Astrocyte (in vitro differentiated cells and primary cell): Measurements from ENCODE around the gene BCL2. TPM values are rescaled to one million over a fixed set of nuclear protein-coding genes. Genes with fewer than 3 reads are reported as not detected.

ENCODE experiments used
- DNase-seq: peaks from one replicate; pipeline ENCODE4 v3.0.0-alpha.2; 2010; ENCODE audit warnings: low read depth
- FAIRE-seq: peaks from 2 replicates; lab custom pipeline; 2011; peaks lifted over from hg19 to GRCh38; lab: Jason Lieb, UNC
- H2AFZ ChIP-seq: 2 replicates; pipeline ENCODE4 v1.6.0; 2012; ENCODE audit warnings: low read depth, low read length, inconsistent platforms
- H3K27ac ChIP-seq: 2 replicates; pipeline ENCODE4 v1.5.1; 2011; ENCODE audit warnings: low read depth, low read length, inconsistent platforms
- H3K27me3 ChIP-seq: 2 replicates; pipeline ENCODE4 v1.6.0; 2011; ENCODE audit warnings: low read length, inconsistent platforms; ENCODE audit not compliant: insufficient read depth
- H3K36me3 ChIP-seq: 2 replicates; pipeline ENCODE4 v1.5.1; 2011; ENCODE audit warnings: low read length, inconsistent platforms; ENCODE audit not compliant: insufficient read depth
- H3K4me1 ChIP-seq: 2 replicates; pipeline ENCODE4 v1.5.1; 2011; ENCODE audit warnings: low read length, inconsistent platforms; ENCODE audit not compliant: insufficient read depth
- H3K4me2 ChIP-seq: 2 replicates; pipeline ENCODE4 v1.6.0; 2012; ENCODE audit warnings: low read length, inconsistent platforms
- H3K4me3 ChIP-seq: 2 replicates; pipeline ENCODE4 v1.5.1; 2011; ENCODE audit warnings: low read depth, mild to moderate bottlenecking, low read length, inconsistent platforms; ENCODE audit not compliant: insufficient read depth
- H3K79me2 ChIP-seq: 2 replicates; pipeline ENCODE4 v1.6.0; 2012; ENCODE audit warnings: mild to moderate bottlenecking, low read length, inconsistent platforms; ENCODE audit not compliant: insufficient read depth
- H3K9ac ChIP-seq: 2 replicates; pipeline ENCODE4 v1.6.0; 2012; ENCODE audit warnings: mild to moderate bottlenecking, low read length, inconsistent platforms
- H3K9me3 ChIP-seq: 2 replicates; pipeline ENCODE4 v1.5.1; 2012; ENCODE audit warnings: low read depth, mild to moderate bottlenecking, low read length, inconsistent platforms; ENCODE audit not compliant: insufficient read depth
- H4K20me1 ChIP-seq: 2 replicates; pipeline ENCODE4 v1.6.0; 2012; ENCODE audit warnings: low read length, inconsistent platforms; ENCODE audit not compliant: insufficient read depth
- H3K27ac Mint-ChIP-seq: one replicate; pipeline ENCODE4 v1.8.0; 2021; ENCODE audit warnings: mild to moderate bottlenecking, mixed read lengths; ENCODE audit not compliant: unreplicated experiment
- H3K27me3 Mint-ChIP-seq: one replicate; pipeline ENCODE4 v1.8.0; 2021; ENCODE audit warnings: low read depth, mixed read lengths; ENCODE audit not compliant: unreplicated experiment
- H3K36me3 Mint-ChIP-seq: one replicate; pipeline ENCODE4 v1.8.0; 2021; ENCODE audit warnings: low read depth, mixed read lengths; ENCODE audit not compliant: unreplicated experiment
- H3K4me1 Mint-ChIP-seq: one replicate; pipeline ENCODE4 v1.8.0; 2021; ENCODE audit warnings: low read depth, mixed read lengths; ENCODE audit not compliant: unreplicated experiment
- H3K4me3 Mint-ChIP-seq: one replicate; pipeline ENCODE4 v1.8.0; 2021; ENCODE audit warnings: mild to moderate bottlenecking, moderate library complexity, mixed read lengths; ENCODE audit not compliant: unreplicated experiment
- H3K9me3 Mint-ChIP-seq: one replicate; pipeline ENCODE4 v1.8.0; 2021; ENCODE audit warnings: mild to moderate bottlenecking, mixed read lengths; ENCODE audit not compliant: unreplicated experiment
- EZH2 ChIP-seq: IDR thresholded peaks from 2 replicates; pipeline ENCODE4 v1.6.1; 2012; ENCODE audit warnings: mild to moderate bottlenecking, low read length, inconsistent platforms; ENCODE audit not compliant: insufficient read depth
- total RNA-seq: library from RNA; stranded (reverse); gene quantifications from 2 replicates; pipeline ENCODE4 v1.2.1, GENCODE V29; 2021
- TF ChIP-seq, protein P1 (sequence below): IDR thresholded peaks from 2 replicates; pipeline ENCODE4 v1.5.1; 2011; ENCODE audit warnings: low read depth, mild to moderate bottlenecking, inconsistent platforms, low read length, moderate library complexity; ENCODE audit not compliant: insufficient read depth

BCL2 gene
- total RNA-seq, 1 donor from 2014 or later = 1.7 TPM

DNA sequence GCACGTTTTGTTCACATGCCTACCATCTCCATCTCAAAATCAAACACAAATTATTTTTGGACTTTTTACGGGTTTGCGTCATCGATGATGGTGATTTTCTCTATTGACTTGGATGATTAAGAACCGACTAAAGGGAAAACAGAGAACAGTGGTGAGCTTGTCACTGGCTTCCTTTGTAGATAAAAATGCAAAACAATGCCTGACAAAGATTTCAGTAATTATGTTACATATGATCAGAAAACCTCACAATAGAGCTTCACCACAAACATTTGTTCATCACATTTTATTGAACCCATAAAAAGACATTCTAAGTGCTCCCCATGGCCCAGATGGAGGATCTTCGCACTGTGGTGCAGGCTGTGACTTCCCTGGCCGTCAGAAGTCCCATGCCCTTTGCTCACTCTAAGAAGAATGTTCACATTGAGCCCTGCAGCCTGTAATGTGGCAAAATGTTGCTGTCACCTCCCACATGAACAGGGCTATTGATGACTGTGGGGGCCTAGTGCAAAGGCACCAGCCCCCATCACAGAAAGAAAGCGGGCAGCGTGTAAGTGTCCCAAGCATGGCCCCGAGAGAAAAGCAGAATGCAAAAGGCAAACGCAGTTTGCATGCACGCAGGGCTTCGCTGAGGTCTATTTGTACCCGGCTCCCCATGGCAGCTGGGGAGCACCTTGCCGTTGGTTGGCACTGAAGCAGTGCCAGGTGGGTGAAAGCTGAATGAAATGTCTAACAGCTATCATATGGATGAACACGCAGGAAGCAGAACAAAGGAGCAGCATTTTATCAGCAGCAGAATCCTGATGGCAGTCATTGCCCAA lies 60.6 kb downstream of the BCL2 start:
- H3K4me1 Mint-ChIP-seq = peaks cover 1% of the 10 kb centered on the region
- no peak overlapping the region for H3K4me2 ChIP-seq
- FAIRE-seq = peak; percentile 9
- H2AFZ ChIP-seq = no peak overlapping the region
- H3K27ac ChIP-seq = no peak overlapping the region
- no peak for TF ChIP-seq EZH2
- TF ChIP-seq, protein P1, sequence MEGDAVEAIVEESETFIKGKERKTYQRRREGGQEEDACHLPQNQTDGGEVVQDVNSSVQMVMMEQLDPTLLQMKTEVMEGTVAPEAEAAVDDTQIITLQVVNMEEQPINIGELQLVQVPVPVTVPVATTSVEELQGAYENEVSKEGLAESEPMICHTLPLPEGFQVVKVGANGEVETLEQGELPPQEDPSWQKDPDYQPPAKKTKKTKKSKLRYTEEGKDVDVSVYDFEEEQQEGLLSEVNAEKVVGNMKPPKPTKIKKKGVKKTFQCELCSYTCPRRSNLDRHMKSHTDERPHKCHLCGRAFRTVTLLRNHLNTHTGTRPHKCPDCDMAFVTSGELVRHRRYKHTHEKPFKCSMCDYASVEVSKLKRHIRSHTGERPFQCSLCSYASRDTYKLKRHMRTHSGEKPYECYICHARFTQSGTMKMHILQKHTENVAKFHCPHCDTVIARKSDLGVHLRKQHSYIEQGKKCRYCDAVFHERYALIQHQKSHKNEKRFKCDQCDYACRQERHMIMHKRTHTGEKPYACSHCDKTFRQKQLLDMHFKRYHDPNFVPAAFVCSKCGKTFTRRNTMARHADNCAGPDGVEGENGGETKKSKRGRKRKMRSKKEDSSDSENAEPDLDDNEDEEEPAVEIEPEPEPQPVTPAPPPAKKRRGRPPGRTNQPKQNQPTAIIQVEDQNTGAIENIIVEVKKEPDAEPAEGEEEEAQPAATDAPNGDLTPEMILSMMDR = no peak
- H3K36me3 ChIP-seq = no peaks in the 10 kb centered on the region
- no peaks in the 10 kb centered on the region for H3K27me3 ChIP-seq
- H3K79me2 ChIP-seq = no peaks in the 10 kb centered on the region
- no peak overlapping the region for H3K4me3 ChIP-seq
- H3K36me3 Mint-ChIP-seq = no peaks in the 10 kb centered on the region
- DNase-seq = no peak
- no peak overlapping the region for H3K4me3 Mint-ChIP-seq
- H3K9me3 ChIP-seq = no peaks in the 10 kb centered on the region
- H3K27ac Mint-ChIP-seq = no peak overlapping the region
- H3K9ac ChIP-seq = no peak overlapping the region
- no peaks in the 10 kb centered on the region for H4K20me1 ChIP-seq
- peaks cover 3% of the 10 kb centered on the region for H3K27me3 Mint-ChIP-seq
- H3K9me3 Mint-ChIP-seq = no peaks in the 10 kb centered on the region
- H3K4me1 ChIP-seq = no peaks in the 10 kb centered on the region

DNA sequence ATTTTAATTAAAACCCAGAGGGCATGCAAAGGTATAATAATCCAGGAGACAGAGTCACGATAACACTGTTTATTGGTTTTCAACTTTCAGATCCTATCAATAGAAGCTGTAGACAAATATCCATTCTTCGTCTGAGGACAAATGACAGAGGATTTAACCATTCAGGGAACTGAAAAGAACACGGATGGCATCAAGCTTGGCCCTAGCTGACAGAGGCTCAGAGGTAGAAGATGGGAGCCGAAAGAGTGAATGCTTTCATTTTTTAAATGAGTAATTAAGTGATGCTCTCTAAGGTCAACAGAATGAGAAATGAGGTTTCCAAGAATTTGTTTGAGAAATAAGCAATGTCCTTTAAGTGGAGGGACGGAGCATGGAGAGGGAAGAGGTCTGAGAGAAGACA lies 62.1 kb downstream of the BCL2 start:
- FAIRE-seq (no peak), DNase-seq (no peak)
- H3K9ac ChIP-seq = no peak overlapping the region
- no peak overlapping the region for H3K4me3 Mint-ChIP-seq
- no peaks in the 10 kb centered on the region for H3K79me2 ChIP-seq
- H4K20me1 ChIP-seq = no peaks in the 10 kb centered on the region
- no peak overlapping the region for H3K27ac ChIP-seq
- no peak overlapping the region for H3K27ac Mint-ChIP-seq
- no peak overlapping the region for H2AFZ ChIP-seq
- H3K36me3 ChIP-seq = no peaks in the 10 kb centered on the region
- no peak overlapping the region for H3K4me2 ChIP-seq
- no peaks in the 10 kb centered on the region for H3K9me3 Mint-ChIP-seq
- H3K4me3 ChIP-seq = no peak overlapping the region
- no peaks in the 10 kb centered on the region for H3K36me3 Mint-ChIP-seq
- peaks cover 3% of the 10 kb centered on the region for H3K27me3 Mint-ChIP-seq
- TF ChIP-seq, protein P1 = no peak
- TF ChIP-seq EZH2 = no peak
- peaks cover 6% of the 10 kb centered on the region for H3K4me1 Mint-ChIP-seq
- H3K27me3 ChIP-seq = no peaks in the 10 kb centered on the region
- H3K9me3 ChIP-seq = no peaks in the 10 kb centered on the region
- H3K4me1 ChIP-seq = no peaks in the 10 kb centered on the region

DNA sequence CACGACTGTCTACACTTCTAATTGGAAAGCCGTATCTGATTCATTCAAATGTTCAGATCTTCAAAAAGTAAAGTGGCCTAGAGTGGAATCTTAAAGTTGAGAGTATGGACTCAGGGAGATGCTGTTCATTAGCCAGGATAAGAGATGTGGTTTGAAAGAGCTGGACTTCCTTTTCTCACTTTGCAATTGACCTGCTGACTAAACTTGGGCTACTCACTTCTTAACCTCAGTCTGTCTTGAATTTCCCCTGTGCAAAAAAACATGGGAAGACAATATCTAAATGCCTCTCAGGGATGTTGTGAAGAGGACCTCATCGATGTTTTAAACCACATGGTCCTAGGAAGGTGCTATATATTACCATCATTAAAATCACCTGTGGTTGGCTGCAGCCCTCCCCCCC lies 64.1 kb downstream of the BCL2 start:
- Mint-ChIP-seq H3K27ac (no peak overlapping the region), H3K27me3 (peaks cover 3% of the 10 kb centered on the region), H3K4me3 (no peak overlapping the region), H3K36me3 (no peaks in the 10 kb centered on the region), H3K4me1 (peaks cover 6% of the 10 kb centered on the region), H3K9me3 (no peaks in the 10 kb centered on the region)
- TF ChIP-seq, protein P1 = no peak
- no peak for TF ChIP-seq EZH2
- H3K4me1 ChIP-seq = no peaks in the 10 kb centered on the region
- FAIRE-seq (no peak), DNase-seq (no peak)
- no peaks in the 10 kb centered on the region for H3K36me3 ChIP-seq
- H2AFZ ChIP-seq = no peak overlapping the region
- no peaks in the 10 kb centered on the region for H3K9me3 ChIP-seq
- H3K4me2 ChIP-seq = no peak overlapping the region
- H3K79me2 ChIP-seq = no peaks in the 10 kb centered on the region
- no peak overlapping the region for H3K27ac ChIP-seq
- H3K27me3 ChIP-seq = no peaks in the 10 kb centered on the region
- H4K20me1 ChIP-seq = no peaks in the 10 kb centered on the region
- no peak overlapping the region for H3K4me3 ChIP-seq
- no peak overlapping the region for H3K9ac ChIP-seq
